Posterior vena cava (tissue), 2 donors: ENCODE data around the gene SIK2. TPM values are rescaled to one million over a fixed set of nuclear protein-coding genes. Genes with fewer than 3 reads are reported as not detected.

Source experiments
- total RNA-seq, 2 donors: library from RNA; stranded (reverse); fragmentation: NEBNext Ultra II Directional; extraction: Animal tissue kit (Norgen Biotek cat#: 25700); gene quantifications; one replicate each; pipeline ENCODE4 v1.2.1, GENCODE V29; 2021
- donor health status: DM: yes; HTN: yes; CAD: no.
- donor health status: DM: yes; HTN: yes; CAD: no.

Gene SIK2
- total RNA-seq, 2 donors from 2014 or later = 22.7 to 26.1 TPM

Other genes with a start within 250 kb of the SIK2 start
- under 1 TPM; 0.23 to 0.38 TPM for gene POU2AF1, start 223.2 kb upstream of the SIK2 start, total RNA-seq
- not detected for gene BTG4, start 90.1 kb upstream of the SIK2 start, total RNA-seq
- not detected for gene HOATZ, start 87.7 kb upstream of the SIK2 start, total RNA-seq
- gene LAYN, start 61.7 kb upstream of the SIK2 start, total RNA-seq = 10 to 100 TPM in 1 of 2 donors, 1 to 10 TPM in 1; 8.7 to 15.0 TPM
- 10 to 100 TPM; 16.7 to 22.5 TPM for gene PPP2R1B, start 163.9 kb downstream of the SIK2 start, total RNA-seq